AG20443 (cell line): ENCODE data around the gene HOXA1.

Experiments
- DNase-seq: peaks from one replicate; pipeline ENCODE4 v3.0.0; 2012; ENCODE audit warnings: low spot score, mixed read lengths

Gene HOXA1

DNA sequence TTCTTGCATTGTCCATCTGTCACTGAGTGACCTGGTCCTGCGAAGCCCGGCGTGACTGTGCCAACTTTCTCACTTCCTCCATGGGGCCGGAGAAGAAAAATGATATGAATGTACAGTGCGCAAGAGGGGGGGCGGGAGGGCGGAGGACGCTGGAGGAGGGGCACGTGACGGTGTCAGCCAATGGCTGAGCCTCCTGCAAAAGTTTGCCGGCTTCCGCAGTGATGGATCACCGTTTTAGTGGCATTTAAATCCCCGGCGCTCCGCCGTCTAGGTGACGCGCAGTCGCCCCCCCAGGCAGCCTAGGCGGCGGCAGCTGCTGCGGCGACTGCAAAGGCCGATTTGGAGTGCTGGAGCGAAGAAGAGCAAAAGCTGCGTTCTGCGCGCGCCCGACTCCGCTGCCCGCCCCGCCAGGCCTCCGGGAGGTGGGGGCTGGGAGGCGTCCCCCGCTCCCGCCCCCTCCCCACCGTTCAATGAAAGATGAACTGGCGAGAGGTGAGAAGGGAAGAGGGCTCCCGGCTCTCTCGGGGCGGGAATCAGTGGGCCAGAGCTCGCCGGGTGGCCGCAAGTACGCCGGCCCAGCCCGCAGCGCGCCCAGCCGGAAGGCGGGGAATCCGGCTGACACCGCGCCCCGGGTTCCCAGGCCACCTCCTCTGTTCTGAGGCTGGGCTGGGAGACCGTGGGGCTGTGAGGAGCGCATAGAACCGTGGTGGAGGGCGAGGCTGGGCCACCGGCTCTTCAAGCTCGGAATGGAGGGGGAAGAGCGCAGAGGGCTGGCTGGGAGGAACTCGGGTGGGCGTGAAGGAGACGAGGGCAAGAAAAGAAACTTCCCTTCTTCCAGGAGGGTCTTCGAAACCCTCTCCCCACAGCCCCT, at the start of gene HOXA1:
Gene HOXA1, minus strand, starts transcription at position 104 of the 871 bp plus-strand sequence. Its CDS starts 88 bp downstream, at position 16.
- DNase-seq: peak; percentile 98

DNA sequence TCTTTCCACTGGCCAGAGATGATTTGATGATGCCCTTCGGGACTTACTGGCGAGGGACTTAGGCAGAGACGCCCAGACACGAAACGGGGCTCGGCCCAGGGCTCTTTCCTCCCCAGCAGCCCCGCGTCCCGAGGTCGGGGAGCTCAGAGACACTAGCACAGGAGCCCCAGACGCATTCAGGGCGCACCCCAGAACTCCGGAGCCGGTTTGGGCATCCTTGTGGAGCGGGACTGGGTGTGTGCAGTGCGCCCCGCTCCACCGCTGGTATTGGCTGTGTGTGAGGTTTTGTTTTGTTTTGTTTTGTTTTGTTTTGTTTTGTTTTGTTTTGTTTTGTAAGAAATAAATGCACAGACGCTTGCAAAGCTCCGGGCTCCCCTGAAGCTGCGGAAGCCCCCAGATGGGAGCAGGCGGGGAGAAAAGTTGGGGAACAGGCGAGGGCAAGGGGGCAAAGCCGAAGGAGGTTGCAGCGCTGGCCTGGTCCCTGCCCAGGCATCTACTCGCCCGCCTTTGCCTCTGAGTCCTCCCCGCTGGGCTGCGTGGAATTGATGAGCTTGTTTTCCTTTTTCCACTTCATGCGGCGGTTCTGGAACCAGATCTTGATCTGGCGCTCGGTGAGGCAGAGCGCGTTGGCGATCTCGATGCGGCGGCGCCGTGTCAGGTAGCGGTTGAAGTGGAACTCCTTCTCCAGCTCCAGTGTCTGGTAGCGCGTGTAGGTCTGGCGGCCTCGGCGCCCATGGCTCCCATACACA, 49.5 kb upstream of the HOXA1 start:
- DNase-seq: no peak

DNA sequence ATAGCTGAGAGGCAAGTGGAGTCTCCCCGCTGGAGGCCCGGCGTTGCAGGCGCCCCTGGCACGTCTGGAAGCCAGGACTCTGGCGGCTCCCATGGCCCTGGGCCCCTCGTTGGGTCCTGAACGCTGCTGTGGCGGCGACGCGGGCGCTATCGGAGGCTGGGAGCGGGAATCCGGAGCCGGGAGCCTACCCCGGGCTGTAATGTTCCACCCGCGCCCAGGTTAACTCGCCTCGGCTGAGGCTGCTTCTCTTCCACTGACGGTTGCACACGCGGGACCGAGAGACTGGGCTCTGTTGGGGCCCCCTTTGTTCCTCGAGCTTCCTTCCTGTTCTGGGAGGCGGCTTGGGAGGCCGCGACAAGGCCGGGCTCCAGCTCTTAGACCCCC, 49.0 kb upstream of the HOXA1 start:
- DNase-seq: no peak

DNA sequence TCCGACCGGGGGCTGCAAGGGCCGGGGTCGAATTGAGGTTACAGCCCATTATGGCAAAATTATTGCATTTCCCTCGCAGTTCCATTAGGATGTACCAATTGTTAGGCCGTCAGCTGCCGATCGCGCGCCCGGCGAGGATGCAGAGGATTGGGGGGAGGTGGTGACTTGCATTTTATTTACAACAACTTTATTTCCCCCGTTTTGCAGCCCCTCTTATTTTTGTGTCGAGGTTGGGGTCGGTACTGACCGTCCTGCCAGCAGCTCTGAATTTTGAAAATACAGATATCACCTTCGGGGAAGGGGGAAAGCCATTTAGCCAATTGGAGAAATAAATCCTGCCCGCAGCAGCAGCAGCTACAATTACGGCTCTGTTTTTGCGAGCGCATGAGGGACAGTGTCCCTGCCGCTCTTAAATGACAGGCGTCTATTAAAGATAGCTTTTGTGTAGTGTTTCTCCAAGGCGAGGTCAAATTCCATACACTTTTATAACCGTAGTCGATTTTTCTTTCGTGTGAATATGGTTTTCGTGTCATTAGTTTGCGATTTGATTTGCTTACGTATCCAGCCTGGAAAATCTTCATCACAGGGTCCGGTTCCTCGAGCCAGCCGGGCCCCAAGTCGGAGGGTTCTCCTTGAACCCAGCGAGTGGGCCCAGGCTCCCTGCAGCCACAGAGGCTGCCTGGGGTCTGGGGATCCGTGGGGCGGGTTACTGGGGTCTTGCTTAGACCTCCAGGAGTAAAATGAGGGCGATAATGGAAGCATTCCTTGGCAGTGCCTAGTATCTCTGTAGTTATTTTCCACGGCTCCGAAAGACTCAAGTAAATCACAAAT, 48.4 kb upstream of the HOXA1 start:
- DNase-seq: no peak

DNA sequence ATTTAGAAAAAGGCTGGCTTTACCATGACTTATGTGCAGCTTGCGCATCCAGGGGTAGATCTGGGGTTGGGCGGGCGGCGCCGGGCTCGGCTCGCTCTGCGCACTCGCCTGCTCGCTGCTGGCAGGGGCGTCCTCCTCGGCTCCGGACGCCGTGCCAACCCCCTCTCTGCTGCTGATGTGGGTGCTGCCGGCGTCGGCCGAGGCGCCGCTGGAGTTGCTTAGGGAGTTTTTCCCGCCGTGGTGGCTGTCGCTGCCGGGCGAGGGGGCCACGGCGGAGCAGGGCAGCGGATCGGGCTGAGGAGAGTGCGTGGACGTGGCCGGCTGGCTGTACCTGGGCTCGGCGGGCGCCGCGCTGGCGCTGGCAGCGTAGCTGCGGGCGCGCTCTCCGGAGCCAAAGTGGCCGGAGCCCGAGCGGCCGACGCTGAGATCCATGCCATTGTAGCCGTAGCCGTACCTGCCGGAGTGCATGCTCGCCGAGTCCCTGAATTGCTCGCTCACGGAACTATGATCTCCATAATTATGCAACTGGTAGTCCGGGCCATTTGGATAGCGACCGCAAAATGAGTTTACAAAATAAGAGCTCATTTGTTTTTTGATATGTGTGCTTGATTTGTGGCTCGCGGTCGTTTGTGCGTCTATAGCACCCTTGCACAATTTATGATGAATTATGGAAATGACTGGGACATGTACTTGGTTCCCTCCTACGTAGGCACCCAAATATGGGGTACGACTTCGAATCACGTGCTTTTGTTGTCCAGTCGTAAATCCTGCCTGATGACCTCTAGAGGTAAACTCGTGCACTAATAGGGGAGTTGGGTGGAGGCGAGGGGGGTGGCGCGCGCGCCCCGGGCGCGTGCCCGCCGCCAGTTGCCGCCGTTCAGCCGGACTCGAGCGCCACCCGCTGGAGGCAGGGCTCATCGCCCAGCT, 47.5 kb upstream of the HOXA1 start, which contains the start of gene HOXA5:
Gene HOXA5, minus strand, starts transcription at position 659 of the 927 bp plus-strand sequence. Its CDS starts 74 bp downstream, at position 585.
- DNase-seq: no peak

DNA sequence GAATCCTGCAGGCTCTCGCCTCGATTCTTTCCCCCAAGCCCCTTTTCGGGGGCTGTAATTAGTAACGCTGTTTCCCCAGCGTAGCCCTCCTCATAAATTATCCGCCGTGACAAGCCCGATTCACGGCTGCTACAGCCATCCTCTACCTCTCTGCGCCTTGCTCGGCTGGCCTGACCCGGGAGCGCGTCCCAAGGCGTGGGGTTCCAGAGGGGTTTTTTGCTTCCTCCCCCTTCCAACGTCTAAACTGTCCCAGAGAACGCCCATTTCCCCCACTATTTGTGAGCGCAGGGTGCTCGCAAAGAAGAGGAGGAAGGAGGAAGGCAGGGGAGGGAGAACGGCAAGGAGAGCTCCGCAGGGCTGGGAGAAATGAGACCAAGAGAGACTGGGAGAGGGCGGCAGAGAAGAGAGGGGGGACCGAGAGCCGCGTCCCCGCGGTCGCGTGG, 46.8 kb upstream of the HOXA1 start:
- no peak for DNase-seq

DNA sequence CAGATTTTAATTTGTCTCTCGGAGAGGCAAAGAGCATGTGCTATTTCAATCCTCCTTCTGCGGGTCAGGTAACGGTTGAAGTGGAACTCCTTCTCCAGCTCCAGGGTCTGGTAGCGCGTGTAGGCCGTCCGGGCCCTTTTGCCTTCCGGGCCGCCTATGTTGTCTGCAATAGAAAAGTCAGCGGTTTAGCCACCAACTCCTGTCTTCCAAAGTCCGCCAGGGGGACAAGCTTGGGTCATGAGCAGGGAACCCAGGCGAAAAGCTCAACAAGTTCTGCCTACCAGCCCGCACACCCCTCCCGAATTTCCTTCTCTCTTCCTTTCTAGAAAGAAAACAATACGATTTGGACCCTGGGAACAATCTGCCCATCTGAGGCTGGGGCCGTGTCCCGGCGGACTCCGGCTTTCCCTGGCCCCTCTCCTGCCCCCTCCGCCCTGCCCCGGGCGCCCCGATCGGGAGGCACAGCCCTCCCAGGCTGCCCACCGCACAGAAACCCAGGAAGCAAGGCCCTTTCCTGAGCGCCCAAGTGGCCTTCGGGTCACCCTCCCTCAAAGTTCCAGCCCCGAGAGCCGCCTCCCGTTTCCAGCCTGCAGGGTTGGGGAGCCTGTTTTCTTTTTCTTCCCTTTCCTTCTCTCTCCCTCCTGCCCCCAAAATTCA, 46.3 kb upstream of the HOXA1 start:
- no peak for DNase-seq

DNA sequence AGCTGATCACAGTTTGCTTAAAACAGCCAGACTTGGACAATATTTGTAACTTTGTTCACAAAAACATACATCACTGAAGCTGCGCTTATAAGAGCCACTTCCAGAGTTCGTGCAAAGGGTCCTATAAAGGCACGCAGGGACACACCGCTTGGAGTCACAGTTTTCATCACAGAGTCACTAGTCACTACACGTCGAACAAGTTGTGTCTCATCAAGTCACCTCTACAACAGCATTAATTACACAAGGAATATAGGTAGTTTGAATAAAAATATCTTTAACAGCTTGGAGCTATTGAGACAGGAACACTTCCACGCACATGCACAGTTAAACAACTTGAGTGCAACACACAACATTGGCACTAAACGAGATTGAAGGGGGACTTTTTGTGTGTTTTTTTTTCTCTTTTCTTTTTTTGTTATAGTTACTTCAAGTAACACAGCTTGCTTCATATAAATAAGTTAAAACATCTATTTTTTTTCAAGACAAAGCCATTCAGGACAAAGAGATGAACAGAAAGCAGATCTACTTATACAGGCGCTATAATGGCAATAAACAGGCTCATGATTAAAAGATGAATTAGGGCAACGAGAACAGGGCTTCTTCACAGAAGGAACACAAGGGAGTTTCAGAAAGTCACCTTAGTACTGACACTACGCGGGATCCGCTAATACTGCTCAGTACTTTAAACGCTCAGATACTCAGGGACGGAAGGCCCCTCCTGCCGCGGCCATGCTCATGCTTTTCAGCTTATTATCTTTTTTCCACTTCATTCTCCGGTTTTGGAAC, 45.5 kb upstream of the HOXA1 start:
- no peak for DNase-seq

DNA sequence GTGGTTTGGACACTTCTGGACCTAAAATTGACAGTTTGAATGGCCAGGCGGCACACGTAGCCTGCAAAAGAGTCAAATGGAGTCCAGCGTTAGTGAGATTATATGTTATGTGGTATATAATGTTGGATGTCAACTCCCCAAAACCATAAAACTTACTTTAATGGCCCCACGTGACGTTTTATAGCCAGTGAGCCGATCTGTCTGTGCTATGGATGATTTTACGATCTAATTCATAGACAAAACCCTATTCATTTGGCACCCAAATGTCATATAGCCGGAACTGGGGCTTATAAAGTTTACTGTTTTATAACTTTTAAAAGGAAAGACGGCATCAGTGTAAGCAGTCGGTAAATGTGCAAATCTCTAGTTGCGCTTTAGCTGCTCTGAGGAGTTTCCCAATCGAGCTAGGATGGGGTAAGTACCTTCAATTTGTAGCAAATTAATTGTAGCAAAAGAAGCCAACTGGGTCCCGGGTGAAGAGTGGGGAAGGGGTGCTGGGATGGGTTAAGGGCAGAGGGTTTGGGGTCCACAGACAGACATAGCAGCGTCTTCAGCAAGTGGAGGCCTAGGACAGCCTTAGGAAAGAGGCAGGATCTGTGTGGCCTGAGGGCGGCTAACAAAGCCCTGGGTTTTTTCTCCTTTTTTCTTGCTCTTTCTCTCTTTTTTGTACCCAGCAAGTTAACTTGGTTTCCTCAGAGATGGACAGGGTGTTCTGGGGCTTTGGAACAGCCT, 44.5 kb upstream of the HOXA1 start:
- DNase-seq: no peak

DNA sequence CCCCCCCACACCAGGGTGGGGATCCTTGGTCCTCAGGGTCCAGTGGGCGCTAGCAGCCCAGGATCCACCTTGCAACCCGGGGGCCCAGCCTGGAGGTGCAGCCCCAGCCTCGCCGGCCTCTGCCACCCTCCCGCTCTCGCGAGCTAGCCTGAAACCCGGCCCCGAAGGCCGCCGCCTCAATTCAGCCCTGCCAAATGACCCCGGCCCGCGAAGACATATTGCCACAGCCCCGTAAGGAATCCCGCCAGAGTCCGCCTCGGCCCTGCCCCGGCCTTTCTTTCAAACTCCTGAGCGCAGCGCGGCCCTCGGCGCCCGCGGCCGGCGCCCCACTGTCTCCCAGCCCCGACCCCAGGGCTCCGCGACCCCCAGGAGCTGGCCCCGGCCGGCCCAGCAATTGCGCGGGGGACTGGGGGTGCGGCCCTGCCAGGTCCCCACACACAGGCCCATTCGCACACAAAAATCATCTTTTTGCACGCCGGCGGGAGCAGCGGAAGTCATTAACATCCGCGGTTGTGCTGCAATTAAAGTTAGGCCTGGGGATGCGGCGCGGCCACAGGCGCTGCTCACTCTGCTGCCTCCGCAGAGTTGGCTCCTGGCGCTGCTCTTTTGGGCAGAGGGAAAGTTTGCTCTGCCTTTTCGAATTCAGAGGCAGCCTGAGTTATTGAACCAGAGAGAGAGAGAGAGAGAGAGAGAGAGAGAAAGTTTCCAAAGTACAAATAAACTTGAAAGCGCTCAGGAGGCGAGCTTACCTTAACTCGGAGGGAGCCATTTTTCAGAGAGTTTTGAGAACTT, 43.7 kb upstream of the HOXA1 start:
- DNase-seq: no peak

DNA sequence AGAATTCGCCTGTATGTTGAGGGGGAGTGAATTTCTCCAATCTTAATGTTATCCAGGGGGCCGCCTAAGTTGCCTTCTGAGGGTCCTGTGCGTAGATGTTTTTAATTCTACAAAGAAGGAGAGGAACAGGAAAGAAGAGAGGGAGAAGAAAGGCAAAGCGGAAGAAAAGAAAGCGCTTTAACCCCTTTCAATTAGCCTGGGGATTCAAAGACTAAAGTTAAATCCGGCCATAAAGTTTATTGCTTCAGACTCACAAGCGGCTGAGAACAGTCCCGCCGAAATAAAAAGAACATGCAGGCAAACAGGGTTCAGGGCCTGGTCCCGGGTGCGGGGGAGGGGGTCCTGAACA, 43.2 kb upstream of the HOXA1 start:
- DNase-seq: no peak

DNA sequence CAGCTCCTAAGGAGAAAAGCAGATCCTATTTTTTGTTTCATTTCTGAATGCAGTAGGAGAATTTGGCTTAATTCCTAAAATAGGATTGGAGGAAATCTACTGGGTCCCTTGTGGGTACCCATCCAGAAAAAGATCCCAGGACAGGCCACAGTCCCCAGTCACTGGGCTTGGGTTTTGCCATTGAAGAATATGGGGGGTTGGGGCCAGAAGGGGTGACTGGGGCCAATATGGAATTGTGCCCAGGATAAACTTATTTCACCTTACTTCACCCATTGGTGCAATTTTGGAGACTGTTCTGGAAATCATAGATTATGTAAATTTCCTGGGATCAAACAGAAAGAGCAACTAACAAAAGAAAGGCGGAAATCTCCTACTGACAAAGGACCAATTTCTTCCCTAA, 42.7 kb upstream of the HOXA1 start:
- DNase-seq: no peak

DNA sequence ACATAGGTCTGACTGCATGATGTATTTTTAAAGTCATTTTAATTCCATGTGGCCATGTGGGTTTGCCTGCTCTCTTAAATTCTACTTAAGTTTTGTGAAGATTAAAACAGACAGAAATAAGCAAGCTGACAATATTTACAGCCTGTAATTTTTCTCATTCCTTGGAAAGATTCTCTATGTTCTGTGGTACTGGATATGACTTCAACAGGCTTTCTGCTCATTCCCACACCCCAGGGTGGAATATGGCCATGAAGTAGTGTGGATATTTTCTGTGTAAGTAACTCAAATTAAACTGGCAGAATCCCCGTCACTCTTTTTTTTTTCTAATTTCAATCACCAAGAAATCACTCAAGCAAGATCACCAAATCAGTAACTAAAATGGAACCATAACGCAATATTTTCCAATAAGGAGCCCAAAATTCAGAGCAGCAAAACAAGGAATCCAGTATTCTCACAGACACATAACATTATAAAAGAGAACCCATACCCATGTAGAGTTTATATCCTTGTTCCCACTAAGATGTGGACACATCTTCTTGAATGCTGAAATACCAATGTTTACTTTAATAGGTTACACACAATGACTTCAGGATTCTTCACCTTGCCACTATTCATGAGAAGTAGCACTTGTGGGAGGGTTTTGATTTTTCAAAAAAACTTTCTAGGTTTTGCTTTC, 42.0 kb upstream of the HOXA1 start:
- no peak for DNase-seq

DNA sequence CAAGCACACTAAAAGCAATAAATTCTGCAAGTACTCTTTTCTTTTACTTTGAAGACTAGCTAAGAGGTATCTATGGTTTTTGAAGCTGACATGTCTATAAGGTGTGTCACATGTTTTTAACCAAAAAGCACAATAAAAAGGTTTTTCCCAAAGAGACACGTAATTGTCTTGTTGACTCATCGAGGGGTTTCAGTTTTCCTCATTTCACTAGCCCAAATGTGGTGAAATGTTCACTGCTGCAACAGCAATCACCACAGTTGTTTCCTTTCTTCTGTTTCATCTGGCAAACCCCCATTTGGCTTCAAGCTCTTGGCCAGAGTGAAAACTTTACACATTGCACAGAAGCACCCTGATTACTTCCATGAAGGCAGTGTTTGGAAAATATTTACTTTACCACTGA, 38.6 kb upstream of the HOXA1 start:
- DNase-seq: peak; percentile 85

DNA sequence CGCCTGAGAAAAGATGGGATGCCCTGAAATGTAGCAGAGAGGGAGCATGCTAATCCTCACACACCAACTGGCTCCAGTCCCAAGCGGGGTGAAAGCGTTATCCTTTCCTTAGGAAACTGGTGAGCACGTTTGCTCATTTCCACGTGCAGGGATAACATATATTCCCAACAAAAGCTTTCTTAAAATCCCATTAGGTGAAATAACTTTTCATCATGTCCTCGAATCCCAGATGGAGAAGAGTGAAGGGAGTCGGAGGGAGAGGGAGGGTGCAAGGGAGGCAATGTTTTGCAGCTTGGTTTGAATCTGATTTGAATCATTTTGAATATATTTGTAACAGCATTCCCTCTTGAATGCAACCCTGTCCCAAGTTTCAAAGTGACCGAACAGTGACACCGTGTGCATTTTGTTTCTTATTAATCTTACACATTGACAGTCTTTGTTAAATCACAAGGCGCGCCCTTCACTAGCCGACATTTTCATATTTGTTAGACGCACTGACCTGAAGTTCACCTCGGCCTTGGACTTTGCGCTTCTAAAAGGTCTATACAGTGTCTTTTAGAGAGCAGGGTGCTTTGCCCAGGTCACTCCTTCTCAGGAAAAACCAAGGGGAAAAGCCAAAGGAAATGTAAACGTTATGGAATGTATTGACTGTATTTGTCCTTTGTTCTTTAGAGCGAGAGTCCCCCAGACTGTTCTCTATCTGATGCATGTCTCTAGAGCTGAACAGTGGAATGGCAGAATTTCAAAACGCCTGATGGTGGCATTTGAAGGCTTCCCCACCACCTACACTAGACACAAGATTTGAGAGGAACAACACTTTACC, 37.8 kb upstream of the HOXA1 start:
- no peak for DNase-seq

DNA sequence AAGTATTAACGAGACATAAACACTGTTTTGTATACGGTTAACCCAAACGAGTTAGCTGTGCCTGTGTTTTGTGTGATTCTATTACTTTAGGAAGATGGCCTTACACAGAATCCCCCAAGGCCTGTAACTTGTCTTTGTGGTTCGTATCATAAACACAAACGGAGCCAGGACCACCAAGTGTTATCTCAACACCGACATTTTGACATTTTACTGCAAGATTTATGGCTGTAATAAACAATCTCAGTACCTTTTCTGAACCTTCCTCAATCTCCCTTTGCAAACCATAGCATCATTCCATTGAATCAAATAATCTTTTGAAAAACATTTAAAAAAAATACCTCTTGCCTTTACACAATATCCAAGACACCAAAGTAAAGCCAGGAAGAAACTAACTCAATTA, 37.2 kb upstream of the HOXA1 start:
- no peak for DNase-seq

DNA sequence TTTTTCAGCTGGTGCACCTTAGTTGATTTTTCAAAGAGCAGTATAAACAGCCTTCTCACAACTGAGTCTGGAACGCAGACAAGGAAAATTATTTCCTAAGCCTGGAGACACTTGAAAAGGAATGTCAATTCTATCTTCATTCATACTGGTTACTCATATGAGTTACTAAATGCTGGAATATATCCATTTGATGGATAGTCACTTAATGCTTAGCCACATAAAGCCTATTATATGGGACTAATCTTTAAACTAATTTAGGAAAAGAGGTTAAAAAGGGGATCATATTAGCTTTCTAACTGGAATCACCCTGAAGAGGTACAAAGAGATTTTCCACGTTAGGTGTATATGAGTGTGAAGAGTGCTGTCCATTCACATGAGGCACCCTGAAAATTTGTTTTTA, 36.4 kb upstream of the HOXA1 start:
- no peak for DNase-seq
